Vagina (tissue), 2 donors: ENCODE data around the gene ETNK2.

Experiments used
- CTCF ChIP-seq, 3 experiments: fragments of 450-650 bp in 2 of 3; fragments of 200-600 bp in 1 of 3; sonication (generic) in 1 of 3; IDR thresholded peaks; one replicate each; pipeline ENCODE4 v1.5.1; 2017 to 2019; ENCODE audit warnings: antibody characterized with exemption in 3 of 3, mild to moderate bottlenecking in 2 of 3, moderate library complexity in 2 of 3
- POLR2A ChIP-seq, 2 donors: fragments of 450-650 bp; IDR thresholded peaks; one replicate each; pipeline ENCODE4 v1.6.1; 2017; ENCODE audit warnings: antibody characterized with exemption in 2 of 2, mild to moderate bottlenecking in 2 of 2, moderate library complexity in 2 of 2

- no peak for TF ChIP-seq CTCF (IDR thresholded peaks at IDR 0.05)
- no peak for TF ChIP-seq POLR2A (IDR thresholded peaks at IDR 0.05)
Measured at GRCh38 chr1:204170494-204171155, 18.8 kb upstream of the ETNK2 start.
